Thyroid gland (tissue), 4 donors: ENCODE measurements around the gene GRIN3B.

Source experiments
- POLR2A ChIP-seq, 2 donors: fragments of 450-650 bp; IDR thresholded peaks; one replicate each; pipeline ENCODE4 v1.6.1; 2017; ENCODE audit warnings: antibody characterized with exemption in 2 of 2, mild to moderate bottlenecking in 2 of 2, moderate library complexity in 1 of 2
- TF ChIP-seq, protein P1 (sequence below), 6 experiments: fragments of 200-600 bp in 3 of 6; fragments of 450-650 bp in 3 of 6; sonication (generic) in 3 of 6; IDR thresholded peaks; one replicate each; pipeline ENCODE4 v1.5.1; 2016 to 2019; ENCODE audit warnings: antibody characterized with exemption in 6 of 6, mild to moderate bottlenecking in 2 of 6, inconsistent platforms in 1 of 6, moderate library complexity in 1 of 6

DNA sequence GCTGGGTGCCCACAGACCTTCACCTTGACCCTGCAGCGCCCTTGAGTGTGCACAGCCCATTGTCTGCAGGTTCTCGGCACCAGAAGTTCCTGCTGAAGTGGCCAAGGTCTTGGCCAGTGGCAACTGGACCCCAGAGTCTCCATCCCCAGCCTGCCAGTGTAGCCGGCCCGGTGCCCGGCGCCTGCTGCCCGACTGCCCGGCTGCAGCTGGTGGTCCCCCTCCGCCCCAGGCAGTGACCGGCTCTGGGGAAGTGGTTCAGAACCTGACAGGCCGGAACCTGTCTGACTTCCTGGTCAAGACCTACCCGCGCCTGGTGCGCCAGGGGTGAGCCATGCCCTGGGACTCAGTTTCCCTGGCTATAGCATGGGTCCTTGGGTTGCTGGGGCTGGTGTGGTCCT lies 54.8 kb downstream of the GRIN3B start:
- TF ChIP-seq, protein P1, sequence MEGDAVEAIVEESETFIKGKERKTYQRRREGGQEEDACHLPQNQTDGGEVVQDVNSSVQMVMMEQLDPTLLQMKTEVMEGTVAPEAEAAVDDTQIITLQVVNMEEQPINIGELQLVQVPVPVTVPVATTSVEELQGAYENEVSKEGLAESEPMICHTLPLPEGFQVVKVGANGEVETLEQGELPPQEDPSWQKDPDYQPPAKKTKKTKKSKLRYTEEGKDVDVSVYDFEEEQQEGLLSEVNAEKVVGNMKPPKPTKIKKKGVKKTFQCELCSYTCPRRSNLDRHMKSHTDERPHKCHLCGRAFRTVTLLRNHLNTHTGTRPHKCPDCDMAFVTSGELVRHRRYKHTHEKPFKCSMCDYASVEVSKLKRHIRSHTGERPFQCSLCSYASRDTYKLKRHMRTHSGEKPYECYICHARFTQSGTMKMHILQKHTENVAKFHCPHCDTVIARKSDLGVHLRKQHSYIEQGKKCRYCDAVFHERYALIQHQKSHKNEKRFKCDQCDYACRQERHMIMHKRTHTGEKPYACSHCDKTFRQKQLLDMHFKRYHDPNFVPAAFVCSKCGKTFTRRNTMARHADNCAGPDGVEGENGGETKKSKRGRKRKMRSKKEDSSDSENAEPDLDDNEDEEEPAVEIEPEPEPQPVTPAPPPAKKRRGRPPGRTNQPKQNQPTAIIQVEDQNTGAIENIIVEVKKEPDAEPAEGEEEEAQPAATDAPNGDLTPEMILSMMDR (IDR thresholded peaks at IDR 0.05), result no peak
- TF ChIP-seq POLR2A (IDR thresholded peaks at IDR 0.05), result no peak
